HepG2 (cell line): ENCODE data around the gene SNRPD3. TPM values are rescaled to one million over a fixed set of nuclear protein-coding genes. Genes with fewer than 3 reads are reported as not detected.
A peak's percentile ranks its signal among the peaks of the same experiment; 100 is the strongest.

Source experiments
- AHR ChIP-seq: IDR thresholded peaks from 2 replicates; pipeline ENCODE4 v1.6.1; 2018; ENCODE audit warnings: missing genetic modification reagents, missing compliant biosample characterization
- ELF3 ChIP-seq: IDR thresholded peaks from 2 replicates; pipeline ENCODE4 v1.6.1; 2016; ENCODE audit warnings: missing genetic modification reagents, missing compliant biosample characterization
- ELK4 ChIP-seq: sonication (generic); formaldehyde crosslinking; IDR thresholded peaks from 2 replicates; pipeline ENCODE4 v1.9.0; 2021; ENCODE audit warnings: missing genetic modification reagents, borderline replicate concordance
- FOXK1 ChIP-seq: sonication (generic); formaldehyde crosslinking; IDR thresholded peaks from 2 replicates; pipeline ENCODE4 v1.4.0; 2020; ENCODE audit warnings: low read depth, missing genetic modification reagents, borderline replicate concordance
- POGZ ChIP-seq: sonication (generic); formaldehyde crosslinking; IDR thresholded peaks from 2 replicates; pipeline ENCODE4 v1.4.0; 2020; ENCODE audit warnings: mild to moderate bottlenecking, missing genetic modification reagents
- SOX6 ChIP-seq, 2 experiments: fragments of 450-650 bp in 1 of 2; sonication (generic) in 1 of 2; formaldehyde crosslinking in 1 of 2; IDR thresholded peaks; 2 replicates each; pipeline versions ENCODE4 v1.4.0 to v1.6.1; 2017 to 2020; ENCODE audit warnings: antibody characterized with exemption in 1 of 2, mild to moderate bottlenecking in 1 of 2, missing genetic modification reagents in 1 of 2
- SP1 ChIP-seq, 2 experiments: fragments of 450-650 bp in 1 of 2; sonication (generic) in 1 of 2; formaldehyde crosslinking in 1 of 2; IDR thresholded peaks; 2 replicates each; pipeline versions ENCODE4 v1.4.0 to v1.6.1; 2016 to 2020; ENCODE audit warnings: missing genetic modification reagents in 1 of 2
- SRSF9 ChIP-seq: fragments of 200-400 bp; formaldehyde crosslinking; IDR thresholded peaks from 2 replicates; pipeline ENCODE4 v1.6.1; 2018; ENCODE audit warnings: borderline replicate concordance, mild to moderate bottlenecking, low read depth, low read length; ENCODE audit not compliant: insufficient read depth, poor library complexity, severe bottlenecking
- SYNCRIP ChIP-seq: fragments of 200-400 bp; formaldehyde crosslinking; IDR thresholded peaks from 2 replicates; pipeline ENCODE4 v1.6.1; 2018; ENCODE audit warnings: mild to moderate bottlenecking, low read depth, low read length; ENCODE audit not compliant: insufficient read depth
- ZHX2 ChIP-seq, 2 experiments: sonication (generic) in 1 of 2; formaldehyde crosslinking in 1 of 2; IDR thresholded peaks; 2 replicates each; pipeline versions ENCODE4 v1.6.1 to v1.9.0; 2014 to 2022; ENCODE audit warnings: antibody characterized with exemption in 1 of 2, borderline replicate concordance in 1 of 2, inconsistent platforms in 1 of 2, low read depth in 1 of 2, missing genetic modification reagents in 1 of 2
- ZNF136 ChIP-seq: sonication (generic); formaldehyde crosslinking; IDR thresholded peaks from 2 replicates; pipeline ENCODE4 v1.8.1; 2022; ENCODE audit warnings: low read depth, mild to moderate bottlenecking, moderate library complexity, missing genetic modification reagents
- ZNF263 ChIP-seq: sonication (generic); formaldehyde crosslinking; IDR thresholded peaks from 2 replicates; pipeline ENCODE4 v1.4.0; 2020; ENCODE audit warnings: missing genetic modification reagents
- ZNF296 ChIP-seq: sonication (generic); formaldehyde crosslinking; conservative IDR thresholded peaks from 2 replicates; pipeline ENCODE4 v1.5.0; 2020; ENCODE audit warnings: mild to moderate bottlenecking, missing genetic modification reagents
- ZNF331 ChIP-seq: sonication (generic); formaldehyde crosslinking; IDR thresholded peaks from 2 replicates; pipeline ENCODE4 v1.4.0; 2020; ENCODE audit warnings: missing genetic modification reagents
- ZNF333 ChIP-seq: sonication (generic); formaldehyde crosslinking; IDR thresholded peaks from 2 replicates; pipeline ENCODE4 v1.4.0; 2020; ENCODE audit warnings: mild to moderate bottlenecking, missing genetic modification reagents, borderline replicate concordance
- ZNF350 ChIP-seq: sonication (generic); formaldehyde crosslinking; IDR thresholded peaks from 2 replicates; pipeline ENCODE4 v1.4.0; 2020; ENCODE audit warnings: mild to moderate bottlenecking, low read depth, missing genetic modification reagents, borderline replicate concordance
- ZNF546 ChIP-seq: sonication (generic); formaldehyde crosslinking; conservative IDR thresholded peaks from 2 replicates; pipeline ENCODE4 v1.8.1; 2023; ENCODE audit warnings: mild to moderate bottlenecking, missing genetic modification reagents
- ZNF567 ChIP-seq: sonication (generic); formaldehyde crosslinking; IDR thresholded peaks from 2 replicates; pipeline ENCODE4 v1.8.1; 2023; ENCODE audit warnings: mild to moderate bottlenecking, missing genetic modification reagents, borderline replicate concordance
- ZNF761 ChIP-seq: sonication (generic); formaldehyde crosslinking; conservative IDR thresholded peaks from 2 replicates; pipeline ENCODE4 v1.4.0; 2020; ENCODE audit warnings: mild to moderate bottlenecking, missing genetic modification reagents
- ZNF883 ChIP-seq: sonication (generic); formaldehyde crosslinking; IDR thresholded peaks from 2 replicates; pipeline ENCODE4 v1.5.1; 2020; ENCODE audit warnings: mild to moderate bottlenecking, missing genetic modification reagents; ENCODE audit errors: not compliant biosample characterization
- polyA plus RNA-seq, 8 experiments: library from polyadenylated mRNA; depleted of rRNA in 3 of 8; stranded (reverse) in 7 of 8; unstranded in 1 of 8; fragments of >200 nt; fragmentation: Illumina TruSeq in 4 of 8; extraction: Trizol in 4 of 8; gene quantifications; 2 replicates each; pipeline versions ENCODE4 v1.2.1 to v1.2.3, GENCODE V29; 2011 to 2016; ENCODE audit warnings: low read depth in 4 of 8, missing spikeins in 1 of 8, mixed read lengths in 1 of 8; ENCODE audit not compliant: insufficient read depth in 1 of 8
- total RNA-seq, 5 experiments: library from RNA; depleted of rRNA; stranded (reverse); fragments of >200 nt; fragmentation: Illumina TruSeq; extraction: Trizol; gene quantifications; 2 replicates each; pipeline ENCODE4 v1.2.3, GENCODE V29; 2016; ENCODE audit warnings: low read depth in 1 of 5

The SNRPD3 gene
- total and polyA plus RNA-seq, 2 of the 13 experiments (the other 11 are each of a cell fraction or from before 2014, with no cell fraction given): 110 to 209 TPM

DNA sequence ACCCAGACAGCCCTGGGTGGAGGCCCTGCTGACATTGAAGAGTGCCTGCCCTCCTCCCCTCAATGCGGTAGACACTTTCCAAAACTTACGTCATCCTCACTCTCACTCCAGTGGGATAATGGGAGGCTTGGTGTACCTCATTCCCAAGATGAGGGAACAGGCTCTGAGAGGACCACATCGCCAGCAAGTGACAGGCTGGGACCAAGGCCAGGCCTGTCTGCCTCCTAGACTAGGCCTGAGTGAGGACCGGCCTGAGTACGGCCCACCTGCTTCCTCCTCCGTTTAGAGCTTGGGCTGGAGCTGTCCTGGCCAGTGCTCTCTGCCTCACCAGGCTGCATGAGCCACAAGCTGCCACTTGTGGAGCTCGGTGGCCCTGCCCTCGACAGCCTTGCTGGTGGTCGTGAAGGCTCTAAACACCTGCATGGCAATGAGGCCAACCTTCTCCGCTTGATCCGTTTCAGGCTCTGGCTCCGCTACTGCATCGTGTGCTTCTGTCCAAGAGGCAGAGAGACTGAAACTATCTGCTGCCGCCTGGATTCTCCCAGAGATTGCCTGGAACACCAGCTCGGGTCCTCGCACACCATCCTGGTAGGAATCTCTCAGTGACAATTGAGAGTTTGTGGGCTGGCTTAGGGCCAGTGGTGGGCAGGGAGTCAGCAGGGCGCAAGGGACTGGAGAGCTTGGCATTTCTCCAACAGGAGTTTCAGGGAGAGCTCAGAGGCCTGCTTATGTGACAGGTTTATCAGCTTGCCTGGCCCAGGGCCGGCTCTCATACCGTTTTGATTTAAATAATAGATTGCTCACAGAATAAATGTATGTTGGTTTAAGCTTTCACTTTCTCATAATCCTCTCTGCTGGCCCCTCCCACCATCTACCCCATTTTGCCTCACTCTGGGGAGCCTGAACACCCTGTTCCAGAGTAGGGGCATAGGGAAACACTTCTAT lies 27.7 kb downstream of the SNRPD3 start (continued):
- no peak for TF ChIP-seq ZHX2 (IDR thresholded peaks at IDR 0.05; ENCODE audit: low read depth)
- TF ChIP-seq ZHX2 (CRISPR knock-in tag; IDR thresholded peaks at IDR 0.05; ENCODE audit: borderline replicate concordance): no peak
- TF ChIP-seq ZNF546 (CRISPR knock-in tag): no peak
- no peak for TF ChIP-seq ELK4
- TF ChIP-seq SOX6 (IDR thresholded peaks at IDR 0.05): no peak
- peak; percentile 35; the same call in 1 of the 2 replicates for TF ChIP-seq SOX6 (CRISPR knock-in tag; IDR thresholded peaks at IDR 0.05)
- TF ChIP-seq FOXK1: no peak
- no peak for TF ChIP-seq ZNF567 (CRISPR knock-in tag)
- TF ChIP-seq ELF3 (CRISPR knock-in tag): 0 out of 2 replicates have a peak, but pooled peaks have one; percentile 10
- TF ChIP-seq POGZ (CRISPR knock-in tag): no peak
- peak; percentile 62; the same call in 1 of the 2 replicates for TF ChIP-seq ZNF350 (CRISPR knock-in tag)
- TF ChIP-seq ZNF883: no peak
- no peak for TF ChIP-seq SP1 (IDR thresholded peaks at IDR 0.05)
- TF ChIP-seq SP1 (CRISPR knock-in tag; IDR thresholded peaks at IDR 0.05): no peak
- TF ChIP-seq ZNF263 (CRISPR knock-in tag): no peak
- no peak for TF ChIP-seq SRSF9
- TF ChIP-seq ZNF296 (CRISPR knock-in tag): peak; percentile 84; the same call in 1 of the 2 replicates
- no peak for TF ChIP-seq ZNF136
- no peak for TF ChIP-seq ZNF333 (CRISPR knock-in tag)
- TF ChIP-seq ZNF761 (CRISPR knock-in tag): no peak
- TF ChIP-seq ZNF331 (CRISPR knock-in tag): no peak; the same call in 1 of the 2 replicates
- TF ChIP-seq AHR: 0 out of 2 replicates have a peak, but pooled peaks have one; percentile 33
- TF ChIP-seq SYNCRIP: no peak
